AML-193 (cell line): Measurements from ENCODE around the gene TTC19.
"Not testable (repeated sequence)": the region's sequence is repeated elsewhere in the genome, so short reads cannot be mapped to it uniquely, and the experiment has no call there.

Experiments
- DNase-seq, 2 experiments: peaks; one replicate each; lab custom pipeline; 2025; lab: John Stamatoyannopoulos, UW

Gene TTC19

GRCh38 chr17:16027708-16028584 is 28.3 kb downstream of the TTC19 start:
- DNase-seq = peak; percentile 1 to 5

- DNase-seq = no peak
These were observed 34.2 kb downstream of the TTC19 start for GRCh38 chr17:16033729-16034349.

DNA sequence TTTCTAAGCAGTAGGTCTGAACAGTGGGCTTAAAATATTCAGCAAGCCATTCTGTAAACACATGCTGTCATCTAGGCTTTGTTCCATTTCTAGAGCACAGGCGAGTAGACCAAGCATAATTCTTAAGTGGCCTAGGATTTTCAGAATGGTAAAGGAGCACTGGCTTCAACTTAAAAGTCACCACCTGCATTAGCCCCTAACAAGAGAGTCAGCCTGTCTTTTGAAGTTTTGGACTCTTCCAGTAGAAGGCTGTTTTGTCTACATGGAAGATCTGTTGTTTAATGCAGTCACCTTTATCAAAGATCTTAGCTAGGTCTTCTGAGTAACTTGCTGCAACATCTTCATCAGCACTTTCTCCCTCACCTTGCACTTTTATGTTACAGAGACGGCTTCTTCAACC is 36.6 kb downstream of the TTC19 start:
- DNase-seq = no peak

GRCh38 chr17:16037636-16038035 is 38.0 kb downstream of the TTC19 start:
- DNase-seq = no peak

DNA sequence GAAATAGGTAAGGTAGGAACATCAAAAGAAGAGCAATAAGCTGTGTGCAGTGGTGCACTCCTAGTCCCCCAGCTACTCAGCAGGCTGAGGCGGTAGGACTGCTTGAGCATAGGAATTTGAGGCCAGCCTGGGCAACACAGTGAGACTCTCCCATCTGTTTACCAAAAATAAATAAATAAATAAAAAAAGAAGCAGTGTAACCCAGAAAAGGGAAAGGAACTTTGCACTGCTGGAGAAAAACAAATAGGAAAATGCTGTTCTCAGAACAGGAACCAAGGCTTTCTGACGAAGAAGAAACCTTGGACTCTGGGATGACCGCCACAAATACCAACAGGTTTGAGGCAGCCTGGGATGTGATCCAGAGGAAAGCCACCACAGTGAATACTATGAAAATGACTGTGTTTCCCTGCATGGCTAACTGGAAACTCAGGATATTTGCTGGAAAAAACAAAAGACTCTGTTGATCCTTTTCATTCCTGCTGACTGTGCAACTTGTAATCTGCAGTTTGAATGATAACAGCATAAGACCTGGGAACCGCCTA is 41.2 kb downstream of the TTC19 start:
- DNase-seq = no peak

DNA sequence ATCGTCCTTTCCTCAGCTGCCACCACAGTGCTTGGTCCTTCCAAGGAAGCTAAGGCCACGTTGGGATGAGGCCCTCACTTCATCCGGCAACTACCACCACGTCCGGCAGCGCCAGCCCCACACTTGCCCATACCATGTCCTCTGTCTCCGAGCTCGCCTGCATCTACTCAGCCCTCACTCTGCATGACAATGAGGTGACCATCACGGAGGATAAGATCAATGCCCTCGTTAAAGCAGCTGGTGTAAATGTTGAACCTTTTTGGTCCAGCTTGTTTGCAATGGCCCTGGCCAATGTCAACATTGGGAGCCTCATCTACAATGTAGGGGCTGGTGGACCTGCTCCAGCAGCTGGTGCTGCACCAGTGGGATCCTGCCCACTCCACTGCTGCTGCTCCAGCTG is 44.9 kb downstream of the TTC19 start:
- DNase-seq = no peak

GRCh38 chr17:16046966-16047365 is 47.3 kb downstream of the TTC19 start:
- DNase-seq = no peak

DNA sequence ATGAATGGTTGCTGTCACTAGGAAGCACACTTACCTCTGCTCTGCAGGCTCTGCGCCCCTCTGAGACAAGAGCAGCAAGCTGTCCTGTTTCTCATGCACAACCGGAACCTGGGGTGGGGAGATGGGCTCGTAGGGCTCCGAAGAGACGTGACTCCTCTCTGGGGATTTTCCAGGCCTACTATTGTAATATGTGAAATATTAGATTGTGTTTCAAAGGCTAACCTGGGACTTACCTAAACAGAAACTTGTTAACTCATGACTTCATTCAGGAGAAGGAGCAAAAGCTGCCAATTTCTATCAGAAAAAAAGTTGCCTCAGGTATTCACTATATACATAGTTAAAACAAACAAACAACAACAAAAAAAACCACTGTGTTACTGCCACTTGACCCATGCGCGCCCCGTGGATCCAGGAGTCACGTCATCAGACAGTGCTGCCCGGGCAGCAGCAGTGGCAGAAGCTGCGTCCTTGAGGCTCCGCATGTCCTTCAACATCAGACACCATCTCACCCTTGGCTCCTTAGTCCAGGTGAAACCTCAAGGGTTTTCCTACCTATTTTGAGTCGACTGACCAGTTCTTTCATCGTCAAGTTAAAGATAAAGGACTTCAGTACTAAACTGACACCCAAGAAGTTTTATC is 49.3 kb downstream of the TTC19 start:
- DNase-seq = no peak

DNA sequence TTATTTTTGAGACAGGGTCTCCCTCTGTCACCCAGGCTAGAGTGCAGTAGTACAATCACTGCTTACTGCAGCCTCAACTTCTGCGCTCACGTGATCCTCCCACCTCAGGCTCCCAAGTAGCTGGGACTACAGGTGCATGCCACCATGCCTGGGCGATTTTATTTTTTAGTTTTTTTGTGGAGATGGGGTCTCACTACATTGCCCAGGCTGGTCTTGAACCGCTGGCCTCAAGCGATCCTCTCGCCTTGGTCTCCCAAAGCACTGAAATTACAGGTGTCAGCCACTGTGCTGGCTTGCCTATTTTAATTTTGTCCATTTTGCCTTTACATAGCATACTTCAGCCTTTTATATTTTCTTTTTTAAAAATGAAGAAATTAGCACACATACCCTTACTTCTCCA is 51.2 kb downstream of the TTC19 start:
- DNase-seq = no peak

- DNase-seq = no peak
These were observed 52.9 kb downstream of the TTC19 start for GRCh38 chr17:16052486-16052885.

DNA sequence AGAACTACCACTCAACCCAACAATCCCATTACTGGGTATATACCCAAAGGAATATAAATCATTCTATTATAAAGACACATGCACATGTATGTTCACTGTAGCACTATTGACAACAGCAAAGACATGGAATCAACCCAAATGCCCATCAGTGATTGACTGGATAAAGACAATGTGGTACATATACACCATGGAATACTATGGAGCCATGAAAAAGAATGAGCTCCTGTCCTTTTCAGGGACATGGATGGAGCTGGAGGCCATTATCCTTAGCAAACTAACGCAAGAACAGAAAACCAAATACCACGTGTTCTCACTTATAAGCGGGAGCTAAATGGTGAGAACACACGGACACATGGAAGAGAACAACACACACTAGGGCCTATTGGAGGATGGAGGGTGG is 55.5 kb downstream of the TTC19 start:
- not testable (repeated sequence) for DNase-seq

- DNase-seq = no peak
These were observed 62.0 kb downstream of the TTC19 start for GRCh38 chr17:16061631-16062030.

DNA sequence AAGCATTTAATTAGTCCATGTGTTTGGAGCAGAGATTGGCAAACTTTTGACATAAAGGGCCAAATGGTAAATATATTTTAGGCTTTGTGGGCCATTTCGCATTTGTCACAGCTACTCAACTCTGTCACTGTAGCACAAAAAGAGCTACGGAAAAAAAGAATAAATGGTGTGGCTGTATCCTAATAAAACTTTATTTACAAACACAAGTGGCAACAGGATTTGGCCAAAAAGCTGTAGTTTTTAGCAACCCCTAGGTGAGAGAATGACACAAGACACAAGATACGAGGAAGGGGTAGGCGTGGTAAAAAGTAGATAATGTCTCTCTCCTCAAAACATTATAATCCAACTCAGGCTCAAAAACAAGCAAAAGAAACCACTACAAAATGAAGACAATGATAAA is 66.5 kb downstream of the TTC19 start:
- DNase-seq = no peak

- no peak for DNase-seq
These were observed 68.7 kb downstream of the TTC19 start for GRCh38 chr17:16068323-16068722.

GRCh38 chr17:16072031-16072430 is 72.4 kb downstream of the TTC19 start:
- no peak for DNase-seq

DNA sequence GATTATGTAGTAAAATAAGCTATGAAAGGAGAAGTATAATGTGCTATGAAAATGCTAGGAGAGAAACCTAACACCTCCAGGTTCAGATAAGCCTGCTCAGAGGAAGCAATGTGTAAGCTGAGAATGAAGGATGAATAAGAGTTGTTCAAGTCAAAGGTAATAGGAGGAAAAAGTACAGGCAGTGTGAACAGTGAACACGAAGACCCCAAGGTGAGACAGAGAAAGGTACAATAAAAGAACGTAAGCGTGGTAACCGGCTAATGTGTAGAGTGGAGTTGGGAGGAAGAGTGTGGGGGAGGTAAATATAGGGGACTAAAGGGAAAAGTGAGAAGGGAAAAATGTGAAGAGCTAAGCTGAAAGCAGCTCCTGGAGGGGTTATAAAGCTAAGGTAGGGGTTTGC is 74.2 kb downstream of the TTC19 start:
- DNase-seq = no peak

GRCh38 chr17:16074423-16074822 is 74.8 kb downstream of the TTC19 start:
- no peak for DNase-seq

- no peak for DNase-seq
These were observed 76.3 kb downstream of the TTC19 start for GRCh38 chr17:16075949-16076348.
